Activated CD8-positive, alpha-beta memory T cell treated with anti-CD3 and anti-CD28 coated beads, Interleukin-2, amount 50 U/mL, for 1 hour (primary cell): ENCODE results near the gene PLEKHA6.
"Not testable (repeated sequence)": the region's sequence is repeated elsewhere in the genome, so short reads cannot be mapped to it uniquely, and the experiment has no call there.

Experiments used
- DNase-seq: peaks from one replicate; pipeline ENCODE4 v3.0.0-alpha.2; 2020; ENCODE audit errors: extremely low read depth

Gene PLEKHA6

DNA sequence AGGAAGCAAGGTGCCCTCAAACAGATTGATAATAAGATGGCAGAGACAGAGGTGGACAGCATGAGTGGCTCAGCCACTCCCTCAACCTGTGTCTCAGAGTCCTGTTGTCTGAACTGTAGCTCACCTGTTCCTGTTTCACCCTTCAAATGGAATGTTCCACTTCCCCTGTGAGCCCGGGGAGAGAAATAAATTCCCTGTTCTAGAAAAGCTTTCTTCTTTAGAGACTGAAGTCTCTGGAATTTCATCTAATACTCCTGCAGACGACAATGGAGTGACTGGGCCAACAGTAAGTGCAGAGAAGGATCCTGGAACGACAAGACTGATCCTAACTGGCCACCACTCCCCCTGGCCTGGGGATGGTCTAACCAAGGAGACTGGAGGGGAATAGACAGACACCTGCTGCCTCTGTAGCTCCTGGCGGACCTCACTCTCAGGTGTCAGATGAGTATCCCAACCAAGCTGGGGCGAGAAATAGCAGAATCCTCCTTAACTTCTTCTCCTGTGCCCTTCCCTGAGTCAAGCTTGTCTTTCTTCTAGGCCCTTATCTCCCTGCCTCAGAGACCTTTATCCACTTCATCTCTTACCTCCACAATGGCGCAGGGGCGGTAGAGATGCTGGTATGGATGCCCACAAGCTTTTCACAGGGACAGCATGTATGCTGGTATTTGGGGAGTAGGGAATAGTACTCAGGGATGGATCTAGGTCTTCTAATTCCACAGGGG lies 45.4 kb downstream of the PLEKHA6 start:
- no peak for DNase-seq

DNA sequence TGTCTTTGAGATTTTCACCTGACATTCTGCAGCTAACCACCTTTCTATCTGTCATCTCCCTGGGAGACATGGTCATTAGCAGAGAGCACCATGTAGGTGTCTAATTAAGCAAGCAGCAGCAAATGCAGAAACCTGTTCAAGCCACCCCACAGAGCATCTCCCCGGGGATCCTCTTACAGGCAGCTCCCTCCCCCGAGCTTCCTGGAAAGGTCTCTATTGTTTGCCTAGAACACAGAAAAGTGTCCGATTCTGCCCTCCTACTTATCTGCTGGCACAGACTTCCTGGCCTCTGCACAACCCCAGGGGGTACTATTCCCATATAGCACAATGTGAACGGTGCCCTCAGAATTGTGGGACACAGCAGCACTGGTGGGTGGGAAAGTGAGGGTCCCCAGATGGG lies 46.1 kb downstream of the PLEKHA6 start:
- DNase-seq = no peak

DNA sequence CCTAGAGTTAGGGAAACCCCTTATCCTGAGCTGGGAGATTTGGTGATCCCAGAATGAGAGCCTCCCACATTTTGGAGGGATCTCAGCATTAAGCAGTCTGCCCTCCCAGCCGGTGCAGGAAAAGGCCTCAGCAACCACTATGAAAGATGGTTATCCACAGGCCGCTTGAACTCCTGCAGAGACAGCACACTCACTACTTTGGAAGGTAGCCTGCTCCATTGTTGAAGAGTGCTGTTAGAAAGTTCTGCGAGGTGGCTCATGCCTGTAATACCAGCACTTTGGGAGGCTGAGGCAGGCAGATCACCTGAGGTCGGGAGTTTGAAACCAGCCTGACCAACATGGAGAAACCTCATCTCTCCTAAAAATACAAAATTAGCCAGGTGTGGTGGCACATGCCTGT lies 48.8 kb downstream of the PLEKHA6 start:
- DNase-seq = not testable (repeated sequence)

DNA sequence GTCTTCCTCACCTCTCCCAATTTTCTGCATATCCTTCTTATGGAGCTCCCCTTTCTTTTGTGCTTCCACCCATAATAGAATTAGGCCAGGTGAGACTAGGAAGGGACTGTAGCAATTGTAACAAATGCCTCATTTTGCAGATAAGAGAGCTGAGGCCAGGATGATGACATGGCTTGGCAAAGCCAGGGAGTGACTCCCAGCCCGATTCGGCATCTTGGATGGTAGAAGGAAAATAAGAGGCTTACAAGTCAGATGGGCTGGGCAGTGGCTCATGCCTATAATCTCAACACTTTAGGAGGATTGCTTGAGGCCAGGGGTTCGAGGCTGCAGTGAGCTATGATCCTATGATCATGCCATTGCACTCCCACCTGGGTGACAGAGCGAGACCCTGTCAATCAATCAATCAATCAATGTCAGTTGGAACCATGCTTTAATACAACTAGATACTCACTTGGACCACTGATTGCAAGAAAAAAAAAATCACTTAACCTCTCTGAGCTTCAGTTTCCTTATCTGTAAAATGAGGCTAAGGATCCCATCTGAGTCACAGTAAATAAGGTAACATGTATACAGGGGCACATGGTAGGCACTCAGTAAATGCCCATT lies 51.6 kb downstream of the PLEKHA6 start:
- no peak for DNase-seq

DNA sequence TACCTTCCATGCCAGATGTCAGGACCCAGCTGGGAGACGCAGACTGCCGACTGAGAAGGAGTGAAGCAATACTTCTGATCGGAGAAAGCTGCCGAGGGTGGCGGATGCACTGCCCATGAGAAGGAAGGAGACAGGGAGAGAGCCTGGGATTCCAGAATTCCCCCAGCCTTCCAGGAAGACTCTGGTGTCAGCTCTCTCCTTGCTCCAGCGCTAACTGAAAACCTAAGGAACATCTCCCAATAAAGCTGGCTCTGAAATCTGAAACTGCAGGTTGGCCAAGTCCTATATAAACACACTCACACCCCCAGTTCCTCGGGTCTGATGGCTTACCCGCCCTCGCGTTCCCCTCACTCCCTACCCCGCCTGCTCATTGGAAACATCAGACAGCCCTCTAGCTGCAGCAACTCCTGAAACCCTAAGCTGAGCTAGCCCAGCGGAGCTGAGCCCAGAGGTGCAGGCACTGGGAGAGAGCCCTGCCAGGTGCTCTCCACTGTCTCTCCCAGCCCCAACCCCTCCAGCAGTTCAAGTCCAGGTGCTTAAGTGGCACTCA lies 52.3 kb downstream of the PLEKHA6 start:
- DNase-seq = no peak

DNA sequence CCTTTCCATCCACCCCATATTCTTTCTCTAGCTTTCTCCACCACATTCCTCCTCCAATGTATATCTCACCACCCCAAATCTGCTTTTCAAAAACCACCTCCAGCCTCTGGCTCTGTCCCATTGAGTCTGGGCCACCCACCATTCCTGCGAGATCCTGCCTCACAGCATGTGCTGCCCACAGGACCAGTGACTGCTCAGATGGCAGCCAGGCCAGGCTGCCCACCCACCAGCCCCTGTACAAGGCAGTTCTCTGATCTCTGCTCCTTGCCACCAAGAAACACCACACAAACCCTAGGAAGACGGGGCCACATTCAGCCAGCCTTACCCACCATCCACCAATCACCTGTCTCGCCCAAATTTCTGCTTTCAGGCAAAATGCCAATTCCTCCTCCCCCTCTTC lies 53.7 kb downstream of the PLEKHA6 start:
- DNase-seq = no peak

DNA sequence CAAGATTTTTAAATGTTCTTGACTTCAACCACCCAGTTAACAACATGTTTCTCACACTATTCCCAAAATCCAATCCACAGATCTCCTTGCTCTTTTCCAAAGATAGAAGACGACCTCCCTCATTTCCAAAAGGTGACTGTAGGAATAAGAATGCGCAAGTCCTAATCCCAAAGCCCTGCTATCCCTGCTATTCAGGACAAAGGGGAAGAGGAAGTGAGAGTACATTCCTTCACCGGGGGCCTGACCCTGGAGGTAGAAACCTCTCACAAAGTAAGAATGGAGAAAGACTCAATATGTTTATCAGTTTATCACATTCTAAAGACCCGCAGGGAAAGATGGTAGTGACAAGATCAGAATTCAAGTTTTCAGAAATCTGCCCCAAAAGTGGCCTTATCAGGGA lies 55.7 kb downstream of the PLEKHA6 start:
- no peak for DNase-seq

DNA sequence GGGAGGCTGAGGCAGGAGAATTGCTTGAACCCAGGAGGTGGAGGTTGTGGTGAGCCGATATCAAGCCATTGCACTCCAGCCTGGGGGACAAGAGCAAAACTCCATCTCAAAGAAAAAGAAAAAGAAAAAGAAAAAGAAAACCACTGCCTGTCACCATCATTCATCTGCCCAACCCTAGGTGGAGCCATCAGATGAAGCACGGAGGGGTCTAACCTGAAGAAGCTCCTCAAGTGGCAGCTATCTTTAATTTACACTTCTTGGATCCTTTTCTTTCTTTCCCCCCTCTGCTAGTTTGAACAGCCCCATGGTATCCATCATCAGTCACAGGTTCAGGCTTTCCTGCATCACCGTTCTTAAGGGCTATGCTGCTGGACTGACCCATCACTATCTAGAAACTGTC lies 57.0 kb downstream of the PLEKHA6 start:
- no peak for DNase-seq

DNA sequence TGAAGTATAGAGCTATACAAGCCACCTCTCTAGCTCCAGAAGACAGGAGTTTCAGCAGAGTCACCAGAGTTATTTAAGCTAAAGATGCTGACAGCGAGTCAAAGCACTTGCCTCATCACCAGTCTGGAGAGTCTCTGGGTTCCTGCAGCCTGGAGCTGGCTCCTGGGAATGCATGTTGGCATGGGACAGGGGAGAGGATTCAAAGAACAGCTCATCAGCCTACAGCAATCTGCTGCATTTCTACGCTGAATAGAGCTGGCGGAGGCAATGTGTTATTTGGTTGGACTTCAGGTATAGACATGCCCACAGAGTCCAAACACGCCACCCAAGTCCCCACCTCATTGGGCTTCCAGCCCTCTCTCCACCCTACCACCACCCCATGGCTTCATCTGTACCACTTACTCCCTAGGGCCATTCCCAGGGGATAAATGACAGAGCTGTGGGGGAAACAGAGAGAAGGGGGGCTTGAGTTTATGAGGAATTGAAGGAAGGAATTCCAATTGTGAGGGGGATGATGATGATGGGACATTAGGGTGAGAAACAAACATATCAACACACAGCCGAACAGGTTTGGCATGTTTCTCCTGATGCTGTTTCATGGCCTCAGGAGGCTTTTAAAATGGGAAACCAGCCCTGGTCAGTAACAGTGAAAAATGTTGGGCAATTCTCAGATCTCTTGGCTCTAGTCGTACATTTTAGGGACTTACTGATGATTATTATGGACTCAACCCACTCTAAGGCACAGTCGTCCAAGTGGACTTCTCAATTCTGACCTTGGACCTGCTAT lies 58.4 kb downstream of the PLEKHA6 start:
- DNase-seq = no peak

DNA sequence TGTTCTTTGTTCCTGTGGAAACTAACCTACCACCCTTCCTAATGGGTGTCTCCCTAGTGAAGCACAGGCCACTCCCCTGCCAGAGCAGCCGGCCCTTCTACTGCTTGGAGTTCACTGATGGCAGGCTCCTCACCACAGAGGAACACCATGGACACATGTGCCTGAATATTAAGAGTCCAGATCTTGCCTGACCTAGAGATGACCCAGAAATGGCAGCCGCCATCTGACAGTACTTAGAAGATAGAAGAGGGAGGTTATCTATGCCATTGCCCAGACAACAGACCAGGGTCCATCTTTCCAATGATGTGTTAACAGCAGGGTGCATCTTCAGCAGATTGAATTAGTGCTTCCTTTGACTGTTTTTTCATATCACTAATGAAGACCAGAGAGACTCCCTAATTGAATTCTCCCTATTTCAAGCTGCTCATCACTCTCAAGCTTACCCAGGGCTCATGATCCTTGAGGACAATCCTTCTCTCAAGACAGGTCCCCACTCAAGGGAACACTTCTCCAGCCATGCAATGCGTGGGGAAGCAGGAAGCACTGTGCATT lies 59.8 kb downstream of the PLEKHA6 start:
- no peak for DNase-seq

DNA sequence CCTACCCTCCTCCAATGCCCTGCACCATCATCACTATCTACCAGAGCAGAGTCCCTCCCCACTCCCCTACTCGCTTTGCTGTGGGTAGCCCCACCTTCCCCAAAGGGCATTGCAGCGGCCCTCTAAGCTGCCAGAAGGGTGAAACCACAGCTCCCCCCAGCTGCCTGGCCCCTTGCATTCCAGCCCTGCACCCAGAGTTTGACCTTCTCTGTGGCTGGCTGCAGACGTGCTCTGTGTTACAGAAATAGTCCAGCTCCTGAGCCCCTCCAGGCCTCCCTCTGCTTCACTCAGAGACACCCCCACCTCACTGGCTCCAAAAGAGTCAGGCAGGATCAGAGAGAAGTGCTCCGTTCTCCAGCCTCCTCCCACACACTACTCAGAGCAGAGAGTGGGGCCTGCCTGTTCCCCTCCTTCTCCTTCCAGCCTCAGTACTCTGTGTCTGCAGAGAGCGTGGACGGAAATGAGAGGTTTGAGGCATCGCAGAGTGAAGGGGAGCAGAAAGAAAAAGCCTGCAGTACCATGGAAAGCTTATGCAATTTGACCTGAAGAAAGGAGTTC lies 63.2 kb downstream of the PLEKHA6 start:
- DNase-seq = no peak

DNA sequence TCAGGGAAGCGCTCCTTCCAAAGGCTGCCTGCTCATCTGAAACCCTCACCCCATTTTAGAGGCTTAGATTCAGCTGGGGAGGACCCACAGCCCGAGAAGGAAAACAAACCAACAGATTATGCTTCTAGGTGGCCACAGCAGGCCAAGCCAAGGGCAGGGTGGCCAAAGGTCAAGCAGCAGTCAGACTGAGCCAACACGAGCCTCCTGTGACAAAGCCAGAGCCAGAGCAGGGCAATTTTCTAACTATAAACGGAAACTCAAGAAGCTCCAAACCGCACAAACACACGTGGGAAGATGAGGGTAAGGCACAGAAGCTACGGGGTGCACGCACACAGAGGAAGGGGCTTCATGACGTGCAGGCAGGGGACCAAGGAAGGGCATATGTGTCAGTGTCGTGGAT lies 64.1 kb downstream of the PLEKHA6 start:
- no peak for DNase-seq

DNA sequence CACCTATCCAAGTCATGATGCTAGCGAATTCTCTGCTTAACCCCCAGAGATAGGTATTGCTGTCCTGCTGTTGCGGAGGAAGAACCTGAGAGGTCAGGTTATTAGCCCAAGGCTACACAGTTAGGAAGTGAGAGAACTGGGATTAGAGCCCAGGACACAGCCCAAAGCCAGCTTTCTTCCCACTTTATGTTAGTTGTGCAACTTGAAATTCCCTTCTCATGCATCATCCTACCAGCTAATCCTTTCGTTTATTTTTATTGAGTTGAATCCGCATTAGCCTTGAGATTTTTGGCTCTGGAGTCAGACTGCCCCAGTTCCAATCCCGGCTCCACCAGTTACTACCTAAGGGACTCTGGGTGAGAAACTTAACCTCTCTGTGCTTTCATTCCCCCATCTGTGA lies 65.4 kb downstream of the PLEKHA6 start:
- DNase-seq = no peak

DNA sequence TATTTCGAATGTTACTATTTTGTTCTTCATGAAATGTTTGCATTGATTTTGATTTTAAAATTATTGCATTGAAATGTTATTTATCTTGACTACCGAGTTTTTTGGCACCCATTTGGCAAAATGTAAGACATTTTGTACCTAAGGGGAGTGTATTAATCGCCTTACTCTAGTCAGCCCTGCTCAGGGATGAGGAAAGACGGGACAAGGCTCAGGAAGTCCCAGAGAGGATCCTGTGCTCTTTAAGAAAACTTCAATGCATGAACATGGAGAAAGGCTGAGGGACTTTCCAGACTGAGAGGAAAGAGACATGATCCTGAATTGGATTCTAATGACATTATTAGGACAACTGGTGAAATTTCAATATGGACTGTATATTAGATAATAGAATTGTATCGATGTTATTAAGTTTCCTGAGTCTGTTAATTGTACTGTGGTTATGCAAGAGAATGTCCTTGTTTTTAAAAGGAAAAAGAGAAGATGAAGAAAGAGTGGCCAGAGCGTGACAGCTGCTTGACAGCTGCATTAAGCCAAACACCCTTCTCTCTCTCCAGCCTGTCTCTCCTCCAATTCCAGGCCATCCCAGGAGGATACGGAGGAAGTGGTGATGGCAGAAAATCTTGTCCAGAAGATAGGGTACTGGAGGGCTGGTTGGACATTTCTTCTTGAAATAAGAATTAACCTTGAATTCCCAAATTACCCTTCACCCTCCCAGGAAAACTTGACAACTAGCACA lies 66.0 kb downstream of the PLEKHA6 start:
- no peak for DNase-seq

DNA sequence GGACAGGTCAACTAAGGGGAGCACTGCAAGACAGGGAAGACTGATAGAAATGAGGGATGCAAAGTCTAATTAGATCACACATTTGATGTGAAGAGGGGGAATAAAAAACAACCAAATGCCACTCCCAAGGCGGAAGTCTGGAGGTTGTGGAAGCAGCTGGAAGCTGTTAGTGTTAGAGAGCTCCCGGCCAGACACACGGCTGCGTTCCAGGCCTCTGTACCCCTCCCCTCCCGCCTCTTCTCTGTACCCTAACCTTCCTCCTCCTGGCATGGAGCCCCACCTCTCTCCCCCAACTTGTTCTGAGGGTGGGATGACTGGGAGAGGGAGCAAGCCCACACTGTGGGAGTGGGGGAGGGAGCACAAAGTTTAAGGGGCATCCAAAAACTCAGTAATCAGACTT lies 67.0 kb downstream of the PLEKHA6 start:
- DNase-seq = no peak

DNA sequence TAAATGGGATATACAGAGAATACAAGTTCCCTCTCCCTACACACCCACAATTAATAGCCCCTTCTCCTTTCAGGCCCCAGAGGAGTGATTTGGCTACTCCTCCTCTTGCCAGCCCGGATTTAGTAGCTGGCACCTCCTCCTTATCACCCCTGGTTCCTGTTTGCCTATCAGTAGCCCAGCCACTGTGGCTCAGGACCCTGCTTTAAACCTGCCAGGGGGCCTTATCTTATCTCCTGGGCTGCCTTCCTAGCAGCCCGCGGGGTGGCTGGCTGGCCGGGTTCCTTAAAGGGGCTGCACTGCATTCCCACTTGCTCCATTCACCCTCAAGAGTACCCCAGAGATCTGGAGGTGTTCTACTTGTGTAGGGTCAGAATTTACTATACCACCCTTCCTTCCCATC lies 70.4 kb downstream of the PLEKHA6 start:
- DNase-seq = no peak

DNA sequence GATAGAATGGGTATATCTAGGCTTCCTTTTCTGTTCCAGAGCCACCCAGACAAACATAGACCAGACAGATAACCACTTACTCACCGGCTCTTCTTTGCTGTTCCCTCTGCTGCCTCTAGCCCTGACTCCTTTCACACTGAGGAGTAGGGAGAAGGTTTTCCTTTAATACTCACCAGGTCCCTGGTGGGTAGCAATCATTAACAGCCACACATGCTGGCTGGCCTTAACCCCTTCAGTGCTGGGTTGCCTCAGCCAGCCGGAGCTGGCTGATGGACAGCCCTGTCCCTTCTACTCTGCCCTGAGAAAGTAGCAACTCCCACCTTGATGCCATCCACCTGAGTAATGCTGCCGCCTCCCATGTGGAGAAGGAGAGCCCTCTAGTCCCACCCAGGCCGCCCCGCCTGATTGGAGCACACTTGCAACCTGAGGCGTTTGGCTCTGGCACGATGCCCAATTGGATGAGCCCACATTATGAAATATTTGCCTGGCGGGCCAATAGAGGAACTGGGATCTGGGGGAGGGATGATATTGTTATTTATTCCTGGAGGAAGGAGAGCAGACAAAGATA lies 71.6 kb downstream of the PLEKHA6 start:
- DNase-seq = no peak

DNA sequence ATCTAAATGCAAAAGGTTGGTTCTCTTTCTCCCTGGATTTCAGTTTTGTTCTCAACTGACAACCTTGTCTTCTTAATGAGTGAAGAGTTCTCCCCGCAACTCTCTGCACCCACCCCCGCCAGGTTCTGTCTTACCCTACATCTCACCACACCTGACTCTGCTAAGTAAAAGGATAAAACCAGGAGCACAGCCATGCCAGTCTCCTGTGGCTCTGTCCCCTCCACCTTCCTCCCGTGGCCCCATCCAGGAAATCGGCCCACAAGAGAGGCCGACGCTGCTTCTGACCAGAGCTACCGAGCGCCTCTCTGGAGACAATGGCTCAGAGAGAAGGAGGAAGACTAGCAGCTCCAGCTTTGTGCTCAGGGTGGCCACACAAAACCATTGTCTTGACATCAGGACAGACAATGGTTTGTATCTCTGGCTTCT lies 72.2 kb downstream of the PLEKHA6 start:
- no peak for DNase-seq

DNA sequence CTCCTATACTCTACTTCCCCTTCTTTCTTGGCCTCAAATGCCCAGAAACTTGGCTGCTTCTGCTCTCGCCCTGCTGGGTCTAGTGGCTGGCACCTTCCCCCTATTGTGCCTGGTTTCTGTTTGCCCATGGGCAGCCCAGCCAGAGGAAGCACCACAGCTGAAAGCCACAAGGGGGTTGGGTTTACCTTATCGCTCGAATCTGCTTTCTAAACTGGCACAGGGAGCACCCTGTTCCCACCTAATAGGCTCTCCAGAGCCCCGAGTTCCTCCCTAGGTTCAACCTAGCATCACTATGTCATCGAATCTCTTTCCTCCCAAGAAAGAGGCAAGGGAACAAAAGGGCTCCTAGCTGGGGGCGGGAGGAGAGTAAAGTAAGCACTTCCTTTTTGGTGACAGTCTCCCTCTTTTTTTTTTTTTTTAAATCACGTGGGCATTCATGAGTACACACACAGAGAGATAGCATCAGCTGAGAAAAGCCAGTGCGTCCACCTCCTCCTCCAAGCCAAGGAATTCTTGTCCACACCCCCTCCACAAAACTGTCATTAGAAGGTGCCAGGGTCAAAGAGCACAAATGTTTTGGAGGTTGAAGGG lies 72.8 kb downstream of the PLEKHA6 start:
- DNase-seq = peak; percentile 7

DNA sequence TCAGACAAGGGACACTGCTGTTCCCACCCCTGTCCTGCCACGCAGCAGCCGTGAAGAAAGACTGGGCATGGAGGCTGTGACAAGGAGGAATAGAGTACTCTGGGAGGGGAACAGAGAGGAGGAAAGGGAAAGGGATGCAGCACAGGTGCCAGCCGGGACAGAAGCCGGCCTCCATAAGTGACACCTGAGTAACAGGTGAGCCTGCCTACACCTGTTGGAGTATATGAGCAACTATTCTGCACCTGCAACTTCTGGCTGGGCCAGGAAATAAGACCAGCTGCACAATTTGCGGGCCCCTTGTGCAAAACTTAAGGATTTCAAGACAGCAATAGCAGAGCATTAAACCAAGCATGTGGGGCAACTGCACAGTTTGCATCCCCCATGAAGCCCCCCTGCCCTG lies 73.4 kb downstream of the PLEKHA6 start:
- DNase-seq = no peak
